GM06990 (cell line): Measurements from ENCODE around the gene SLC35F5.

Experiments used
- DNase-seq: peaks from one replicate; pipeline ENCODE4 v3.0.0-alpha.2; 2011; ENCODE audit not compliant: insufficient read length; ENCODE audit errors: extremely low read depth
- H3K27me3 ChIP-seq: replicated peaks from 2 replicates; pipeline ENCODE4 v1.6.0; 2011; ENCODE audit warnings: low read length; ENCODE audit not compliant: control insufficient read depth, insufficient read depth
- H3K36me3 ChIP-seq: 2 replicates; pipeline ENCODE4 v1.5.1; 2011; ENCODE audit warnings: low read length; ENCODE audit not compliant: control insufficient read depth, insufficient read depth
- H3K4me3 ChIP-seq: replicated peaks from 2 replicates; pipeline ENCODE4 v1.5.1; 2011; ENCODE audit warnings: low read depth, mild to moderate bottlenecking, control low read depth, low read length
- CTCF ChIP-seq: IDR thresholded peaks from 2 replicates; pipeline ENCODE4 v1.5.1; 2011; ENCODE audit warnings: low read length, control low read depth, mild to moderate bottlenecking, inconsistent platforms; ENCODE audit not compliant: insufficient read depth, poor library complexity, severe bottlenecking

SLC35F5 gene

GRCh38 chr2:113770929-113771328 lies 14.5 kb upstream of the SLC35F5 start:
- no peak for TF ChIP-seq CTCF
- Histone ChIP-seq H3K27me3 (no peaks in the 10 kb centered on the region), H3K36me3 (no peaks in the 10 kb centered on the region), H3K4me3 (no peak overlapping the region)
- no peak for DNase-seq

- no peak for TF ChIP-seq CTCF
- no peak for DNase-seq
- no peaks in the 10 kb centered on the region for H3K36me3 ChIP-seq
- H3K27me3 ChIP-seq = no peaks in the 10 kb centered on the region
- no peak overlapping the region for H3K4me3 ChIP-seq
These were observed 13.1 kb upstream of the SLC35F5 start for GRCh38 chr2:113769555-113769954.

GRCh38 chr2:113768770-113769169 lies 12.3 kb upstream of the SLC35F5 start:
- Histone ChIP-seq H3K27me3 (no peaks in the 10 kb centered on the region), H3K36me3 (no peaks in the 10 kb centered on the region), H3K4me3 (no peak overlapping the region)
- no peak for DNase-seq
- TF ChIP-seq CTCF = no peak

- Histone ChIP-seq H3K4me3 (no peak overlapping the region), H3K36me3 (no peaks in the 10 kb centered on the region), H3K27me3 (no peaks in the 10 kb centered on the region)
- TF ChIP-seq CTCF = no peak
- no peak for DNase-seq
These were observed 11.5 kb upstream of the SLC35F5 start for GRCh38 chr2:113767811-113768460.

- H3K27me3 ChIP-seq = no peaks in the 10 kb centered on the region
- no peak for TF ChIP-seq CTCF
- H3K36me3 ChIP-seq = no peaks in the 10 kb centered on the region
- no peak overlapping the region for H3K4me3 ChIP-seq
- no peak for DNase-seq
These were observed 8.8 kb upstream of the SLC35F5 start for GRCh38 chr2:113765276-113765675.
